Spleen (tissue), 7 donors: ENCODE measurements around the gene AKT3.

Experiments used
- POLR2A ChIP-seq, 3 donors: fragments of 450-650 bp; IDR thresholded peaks; one replicate each; pipeline ENCODE4 v1.5.1; 2017; ENCODE audit warnings: antibody characterized with exemption in 3 of 3, mild to moderate bottlenecking in 1 of 3
- POLR2AphosphoS5 ChIP-seq, 3 donors: sonication (generic); formaldehyde crosslinking; IDR thresholded peaks; one replicate each; pipeline ENCODE4 v1.5.1; 2017; ENCODE audit warnings: antibody characterized with exemption in 3 of 3
- TF ChIP-seq, protein P1 (sequence below), 11 experiments: fragments of 200-600 bp in 7 of 11; fragments of 450-650 bp in 4 of 11; sonication (generic) in 4 of 11; IDR thresholded peaks in 8 of 11; conservative IDR thresholded peaks in 3 of 11; 1 replicate in 7 of 11; 2 replicates in 4 of 11; pipeline versions ENCODE4 v1.4.0 to v1.8.0; 2016 to 2021; ENCODE audit warnings: antibody characterized with exemption in 11 of 11, inconsistent platforms in 4 of 11, mild to moderate bottlenecking in 1 of 11
- donor health status: DM: no; HTN: no; CAD: no; lungs with moderate emphysema.
- donor health status: DM: no; HTN: no; CAD: no.
- donor health status: DM: no; HTN: no; CAD: no.

DNA sequence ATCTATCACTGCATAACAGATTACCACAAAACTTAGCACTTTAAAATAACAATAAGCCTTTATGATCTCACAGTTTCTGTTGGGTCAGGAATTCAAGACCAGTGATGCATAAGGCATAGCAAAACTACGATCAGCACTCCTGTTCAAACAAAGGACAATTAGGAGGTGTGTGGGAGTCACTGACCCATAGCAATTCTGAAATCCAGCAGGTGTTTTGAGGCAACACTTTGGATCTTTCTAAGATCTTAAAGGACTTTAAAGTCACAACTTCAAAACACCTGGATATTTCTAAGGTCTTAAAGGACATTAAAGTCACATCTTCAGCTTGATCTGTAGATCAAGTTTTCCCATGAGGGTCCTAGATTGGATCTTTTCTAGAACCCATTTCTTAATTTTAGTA lies 35.3 kb downstream of the AKT3 start:
- TF ChIP-seq, protein P1, sequence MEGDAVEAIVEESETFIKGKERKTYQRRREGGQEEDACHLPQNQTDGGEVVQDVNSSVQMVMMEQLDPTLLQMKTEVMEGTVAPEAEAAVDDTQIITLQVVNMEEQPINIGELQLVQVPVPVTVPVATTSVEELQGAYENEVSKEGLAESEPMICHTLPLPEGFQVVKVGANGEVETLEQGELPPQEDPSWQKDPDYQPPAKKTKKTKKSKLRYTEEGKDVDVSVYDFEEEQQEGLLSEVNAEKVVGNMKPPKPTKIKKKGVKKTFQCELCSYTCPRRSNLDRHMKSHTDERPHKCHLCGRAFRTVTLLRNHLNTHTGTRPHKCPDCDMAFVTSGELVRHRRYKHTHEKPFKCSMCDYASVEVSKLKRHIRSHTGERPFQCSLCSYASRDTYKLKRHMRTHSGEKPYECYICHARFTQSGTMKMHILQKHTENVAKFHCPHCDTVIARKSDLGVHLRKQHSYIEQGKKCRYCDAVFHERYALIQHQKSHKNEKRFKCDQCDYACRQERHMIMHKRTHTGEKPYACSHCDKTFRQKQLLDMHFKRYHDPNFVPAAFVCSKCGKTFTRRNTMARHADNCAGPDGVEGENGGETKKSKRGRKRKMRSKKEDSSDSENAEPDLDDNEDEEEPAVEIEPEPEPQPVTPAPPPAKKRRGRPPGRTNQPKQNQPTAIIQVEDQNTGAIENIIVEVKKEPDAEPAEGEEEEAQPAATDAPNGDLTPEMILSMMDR (IDR thresholded peaks at IDR 0.05 in 8 of 11, conservative IDR thresholded peaks at IDR 0.05 in 3 of 11) = no peak
- TF ChIP-seq POLR2AphosphoS5 (IDR thresholded peaks at IDR 0.05) (no peak), POLR2A (IDR thresholded peaks at IDR 0.05) (no peak)
